Right atrium auricular region (tissue), 2 donors: ENCODE results near the gene BZW1. TPM values are rescaled to one million over a fixed set of nuclear protein-coding genes. Genes with fewer than 3 reads are reported as not detected.

ENCODE experiments used
- DNase-seq: peaks from one replicate; pipeline ENCODE4 v3.0.0-alpha.2; 2019; ENCODE audit warnings: low spot score
- H3K27ac ChIP-seq, 2 donors: fragments of 200-600 bp; sonication (generic); 1 replicate in 1 of 2; 2 replicates in 1 of 2; pipeline ENCODE4 v1.5.1; 2016 to 2019
- H3K27me3 ChIP-seq, 2 donors: fragments of 200-600 bp; sonication (generic); one replicate each; pipeline versions ENCODE4 v1.5.1 to v1.6.0; 2017 to 2019
- H3K36me3 ChIP-seq: fragments of 200-600 bp; sonication (generic); one replicate; pipeline ENCODE4 v1.5.1; 2016
- H3K4me1 ChIP-seq, 2 donors: fragments of 200-600 bp; sonication (generic); one replicate each; pipeline versions ENCODE4 v1.5.1 to v1.6.0; 2017 to 2019
- H3K4me3 ChIP-seq, 2 donors: fragments of 200-600 bp; sonication (generic); 1 replicate in 1 of 2; 2 replicates in 1 of 2; pipeline ENCODE4 v1.5.1; 2017 to 2019; ENCODE audit warnings: mild to moderate bottlenecking in 1 of 2, moderate library complexity in 1 of 2
- H3K9me3 ChIP-seq, 2 donors: fragments of 200-600 bp; sonication (generic); one replicate each; pipeline ENCODE4 v1.5.1; 2019
- total RNA-seq, 2 donors: library from RNA; depleted of rRNA; stranded (reverse); fragments of >200 nt; gene quantifications; one replicate each; pipeline ENCODE4 v1.1.0, GENCODE V29; 2016
- TF ChIP-seq, protein P1 (sequence below), 2 donors: fragments of 200-600 bp; sonication (generic); IDR thresholded peaks; one replicate each; pipeline ENCODE4 v1.5.1; 2019; ENCODE audit warnings: antibody characterized with exemption in 2 of 2

BZW1 gene
- total RNA-seq, 2 donors from 2014 or later: 58.0 to 131 TPM

DNA sequence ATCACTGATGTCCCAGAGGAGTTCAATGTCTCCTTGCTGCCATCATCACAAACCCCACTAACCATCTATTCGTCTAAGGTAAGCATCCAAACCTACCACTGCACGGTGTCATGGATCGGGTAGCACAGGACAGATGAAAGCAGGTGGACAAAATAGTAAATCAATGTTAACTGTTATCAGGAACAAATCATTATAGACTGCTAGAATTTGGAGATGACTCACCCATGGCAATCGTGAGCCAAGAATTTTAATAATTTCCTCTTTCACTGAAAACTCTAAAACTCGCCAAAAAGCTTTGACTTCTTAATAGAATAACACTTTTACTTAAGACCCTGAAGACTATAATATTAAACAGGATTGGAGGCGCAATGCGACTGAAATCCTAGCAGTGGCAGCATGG lies 33.7 kb upstream of the BZW1 start:
- Histone ChIP-seq H3K36me3 (no peaks in the 10 kb centered on the region), H3K27me3 (no peaks in the 10 kb centered on the region), H3K9me3 (peaks cover 0 to 2% of the 10 kb centered on the region in 2 donors), H3K4me3 (no peak overlapping the region), H3K4me1 (no peaks in the 10 kb centered on the region), H3K27ac (no peak overlapping the region)
- DNase-seq: no peak
- TF ChIP-seq, protein P1, sequence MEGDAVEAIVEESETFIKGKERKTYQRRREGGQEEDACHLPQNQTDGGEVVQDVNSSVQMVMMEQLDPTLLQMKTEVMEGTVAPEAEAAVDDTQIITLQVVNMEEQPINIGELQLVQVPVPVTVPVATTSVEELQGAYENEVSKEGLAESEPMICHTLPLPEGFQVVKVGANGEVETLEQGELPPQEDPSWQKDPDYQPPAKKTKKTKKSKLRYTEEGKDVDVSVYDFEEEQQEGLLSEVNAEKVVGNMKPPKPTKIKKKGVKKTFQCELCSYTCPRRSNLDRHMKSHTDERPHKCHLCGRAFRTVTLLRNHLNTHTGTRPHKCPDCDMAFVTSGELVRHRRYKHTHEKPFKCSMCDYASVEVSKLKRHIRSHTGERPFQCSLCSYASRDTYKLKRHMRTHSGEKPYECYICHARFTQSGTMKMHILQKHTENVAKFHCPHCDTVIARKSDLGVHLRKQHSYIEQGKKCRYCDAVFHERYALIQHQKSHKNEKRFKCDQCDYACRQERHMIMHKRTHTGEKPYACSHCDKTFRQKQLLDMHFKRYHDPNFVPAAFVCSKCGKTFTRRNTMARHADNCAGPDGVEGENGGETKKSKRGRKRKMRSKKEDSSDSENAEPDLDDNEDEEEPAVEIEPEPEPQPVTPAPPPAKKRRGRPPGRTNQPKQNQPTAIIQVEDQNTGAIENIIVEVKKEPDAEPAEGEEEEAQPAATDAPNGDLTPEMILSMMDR (IDR thresholded peaks at IDR 0.05): no peak

DNA sequence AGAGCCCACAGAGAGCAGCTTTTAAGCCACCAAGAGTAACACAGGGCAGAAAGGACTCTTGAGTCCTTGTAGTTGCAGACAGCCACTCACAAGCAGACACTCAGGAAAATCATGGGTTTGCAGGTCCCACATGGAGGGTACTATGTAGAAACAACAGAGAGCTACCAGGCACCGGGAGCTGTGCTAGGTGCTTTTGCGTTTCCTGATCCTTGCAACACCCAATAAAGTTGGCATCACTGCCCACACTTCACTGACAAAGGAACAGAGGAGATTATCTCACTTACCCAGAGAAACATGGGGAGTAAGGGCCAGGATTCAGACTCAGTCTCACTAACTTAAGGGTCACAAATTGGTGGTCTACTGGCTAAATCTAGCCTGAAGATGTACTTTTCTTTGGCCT lies 32.5 kb upstream of the BZW1 start:
- Histone ChIP-seq H3K27ac (no peak overlapping the region), H3K4me3 (no peak overlapping the region), H3K9me3 (no peaks in the 10 kb centered on the region), H3K36me3 (no peaks in the 10 kb centered on the region), H3K27me3 (no peaks in the 10 kb centered on the region), H3K4me1 (no peaks in the 10 kb centered on the region)
- TF ChIP-seq, protein P1 (IDR thresholded peaks at IDR 0.05): no peak
- DNase-seq: no peak

DNA sequence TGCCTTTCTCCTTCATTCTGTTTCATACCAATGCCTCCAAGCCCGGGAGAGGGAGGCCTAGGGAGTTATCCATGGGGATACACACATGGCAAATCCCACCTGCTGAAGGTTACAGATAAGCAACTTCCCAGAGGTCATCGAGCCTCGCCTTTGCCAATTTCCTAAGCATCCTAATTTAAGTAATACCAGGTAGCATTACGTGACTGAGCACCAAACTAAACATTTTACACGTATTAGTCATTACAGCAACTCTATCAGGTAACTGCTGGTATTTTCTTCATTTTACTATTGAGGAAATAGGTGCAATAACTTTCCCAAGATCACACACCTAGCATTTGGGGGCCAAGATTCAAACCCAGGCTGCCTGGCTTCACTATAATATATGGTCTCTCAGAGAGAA lies 30.1 kb upstream of the BZW1 start:
- no peak overlapping the region for H3K4me3 ChIP-seq
- no peak overlapping the region for H3K27ac ChIP-seq
- no peaks in the 10 kb centered on the region for H3K9me3 ChIP-seq
- no peaks in the 10 kb centered on the region for H3K27me3 ChIP-seq
- no peaks in the 10 kb centered on the region for H3K4me1 ChIP-seq
- DNase-seq: no peak
- H3K36me3 ChIP-seq: no peaks in the 10 kb centered on the region
- TF ChIP-seq, protein P1 (IDR thresholded peaks at IDR 0.05): no peak

DNA sequence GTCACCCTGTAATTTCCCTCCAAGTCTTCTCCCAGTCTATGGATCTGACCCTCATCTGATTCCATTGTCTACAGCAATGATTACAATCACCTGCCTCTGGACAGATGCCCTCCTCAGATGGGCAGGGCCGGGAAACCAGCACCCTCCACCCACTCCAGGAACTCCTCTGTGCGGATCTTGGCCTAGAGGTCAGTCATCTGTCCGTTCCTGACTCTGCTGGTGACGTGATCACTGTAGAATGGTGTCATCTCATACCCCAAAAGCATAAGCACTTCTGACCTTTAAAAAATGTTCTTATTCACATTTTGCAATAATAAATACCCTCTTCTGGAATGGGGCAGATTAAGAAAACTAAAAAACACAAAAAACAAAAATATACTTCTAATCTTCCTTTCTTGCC lies 29.5 kb upstream of the BZW1 start:
- Histone ChIP-seq H3K27ac (no peak overlapping the region), H3K9me3 (no peaks in the 10 kb centered on the region), H3K4me1 (peaks cover 0 to 2% of the 10 kb centered on the region in 2 donors), H3K27me3 (no peaks in the 10 kb centered on the region), H3K36me3 (no peaks in the 10 kb centered on the region), H3K4me3 (no peak overlapping the region)
- TF ChIP-seq, protein P1 (IDR thresholded peaks at IDR 0.05): no peak
- DNase-seq: no peak

DNA sequence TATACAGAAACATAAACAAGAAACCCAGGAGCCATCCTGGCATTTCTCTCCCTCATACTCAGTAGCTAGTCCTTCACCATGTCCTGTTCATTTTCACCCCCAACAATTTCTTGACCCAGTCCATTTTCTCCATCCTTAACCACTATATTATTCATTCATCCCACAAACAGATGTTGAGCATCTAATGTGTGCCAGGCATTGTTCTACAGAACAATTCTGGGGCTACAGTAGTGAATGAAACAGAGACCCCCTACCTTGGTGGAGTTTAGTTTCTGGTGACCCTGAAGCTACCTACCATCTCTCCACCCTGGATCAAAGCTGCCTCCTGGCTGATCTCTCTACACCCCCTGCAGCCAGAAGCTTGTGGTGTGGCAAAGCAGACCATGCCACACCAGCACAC lies 27.5 kb upstream of the BZW1 start:
- H3K4me1 ChIP-seq: peaks cover 0 to 12% of the 10 kb centered on the region in 2 donors
- H3K27me3 ChIP-seq: no peaks in the 10 kb centered on the region
- DNase-seq: no peak
- no peaks in the 10 kb centered on the region for H3K9me3 ChIP-seq
- TF ChIP-seq, protein P1 (IDR thresholded peaks at IDR 0.05): no peak
- H3K4me3 ChIP-seq: no peak overlapping the region
- H3K36me3 ChIP-seq: no peaks in the 10 kb centered on the region
- no peak overlapping the region for H3K27ac ChIP-seq

DNA sequence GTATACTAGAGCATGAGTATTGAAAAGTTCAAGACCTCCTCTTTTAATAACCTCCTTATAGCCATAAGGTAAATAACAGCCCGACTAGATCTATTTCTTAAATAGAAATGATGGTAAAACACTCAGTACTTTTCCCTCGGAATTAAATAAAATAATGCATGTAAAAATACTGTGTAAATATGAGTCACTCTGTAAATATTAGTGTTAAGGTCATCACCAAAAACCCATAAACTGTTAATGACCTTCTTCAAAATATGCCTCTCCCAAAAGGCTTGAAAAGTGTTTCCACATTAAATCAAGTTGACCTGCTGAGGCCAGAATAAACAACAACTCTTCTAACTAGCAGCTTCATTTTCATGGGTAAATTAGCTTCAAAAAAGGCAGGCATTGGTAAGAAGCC lies 25.3 kb upstream of the BZW1 start:
- Histone ChIP-seq H3K27ac (no peak overlapping the region), H3K36me3 (no peaks in the 10 kb centered on the region), H3K27me3 (no peaks in the 10 kb centered on the region), H3K4me1 (peaks cover 0 to 12% of the 10 kb centered on the region in 2 donors), H3K4me3 (no peak overlapping the region), H3K9me3 (no peaks in the 10 kb centered on the region)
- TF ChIP-seq, protein P1 (IDR thresholded peaks at IDR 0.05): no peak
- DNase-seq: no peak
